IMR-90 (cell line): ENCODE results near the gene LRRC7. TPM values are rescaled to one million over a fixed set of nuclear protein-coding genes. Genes with fewer than 3 reads are reported as not detected.

Source experiments
- ATAC-seq: fragments of 200-7000 bp; cut with Tn5 transposase; 2 replicates; pipeline ENCODE4 v1.9.1; 2020; ENCODE audit warnings: low read depth, mild to moderate bottlenecking, moderate library complexity
- BruUV-seq: library from RNA; stranded (reverse); fragments of 400-500 nt; replicated peaks from 2 replicates; lab custom pipeline; 2021; lab: Mats Ljungman, UMichigan
- CTCF ChIA-PET: fragments of 300-600 bp; formaldehyde crosslinking; extraction: SDS; loops from one replicate; lab custom pipeline; 2021; ENCODE audit warnings: antibody characterized with exemption; lab: Yijun Ruan, JAX
- POLR2A ChIA-PET: fragments of 300-600 bp; sonication (Branson Sonifier 250); formaldehyde crosslinking; loops from one replicate; lab custom pipeline; 2022; ENCODE audit warnings: antibody characterized with exemption; ENCODE audit not compliant: unreplicated experiment; lab: Charles Lee
- DNase-seq: peaks from one replicate; pipeline ENCODE4 v3.0.0; 2013
- H2AFZ ChIP-seq: replicated peaks from 2 replicates; pipeline ENCODE3; 2013; ENCODE audit warnings: low read length, mild to moderate bottlenecking; ENCODE audit not compliant: poor library complexity
- H2AK5ac ChIP-seq: 2 replicates; pipeline ENCODE4 v1.6.1; 2013; ENCODE audit warnings: low read depth, low read length, inconsistent platforms
- H2AK9ac ChIP-seq: replicated peaks from 2 replicates; pipeline ENCODE3; 2013; ENCODE audit warnings: mild to moderate bottlenecking, low read depth, low read length, moderate library complexity; ENCODE audit not compliant: poor library complexity
- H2BK120ac ChIP-seq: 2 replicates; pipeline ENCODE4 v1.6.1; 2013; ENCODE audit warnings: low read depth, low read length, inconsistent platforms
- H2BK15ac ChIP-seq: 3 replicates; pipeline ENCODE4 v1.6.1; 2013; ENCODE audit warnings: low read depth, low read length, inconsistent platforms
- H2BK20ac ChIP-seq: 2 replicates; pipeline ENCODE4 v1.6.1; 2013; ENCODE audit warnings: low read depth, mild to moderate bottlenecking, inconsistent platforms, low read length, moderate library complexity
- H2BK5ac ChIP-seq: 2 replicates; pipeline ENCODE4 v1.6.1; 2013; ENCODE audit warnings: mild to moderate bottlenecking, low read depth, low read length, inconsistent platforms; ENCODE audit not compliant: poor library complexity, severe bottlenecking
- H3K14ac ChIP-seq: replicated peaks from 2 replicates; pipeline ENCODE4 v1.6.1; 2013; ENCODE audit warnings: low read depth, low read length, inconsistent platforms
- H3K18ac ChIP-seq: 2 replicates; pipeline ENCODE4 v1.6.1; 2013; ENCODE audit warnings: low read depth, low read length, control low read depth
- H3K23ac ChIP-seq: 2 replicates; pipeline ENCODE4 v1.6.1; 2013; ENCODE audit warnings: low read depth, low read length, inconsistent platforms
- H3K27ac ChIP-seq: 2 replicates; pipeline ENCODE4 v1.5.1; 2013; ENCODE audit warnings: mild to moderate bottlenecking, control low read depth, low read length; ENCODE audit not compliant: insufficient read depth
- H3K27me3 ChIP-seq: 2 replicates; pipeline ENCODE4 v1.6.1; 2013; ENCODE audit warnings: low read length; ENCODE audit not compliant: control insufficient read depth, insufficient read depth
- H3K36me3 ChIP-seq: 2 replicates; pipeline ENCODE4 v1.6.1; 2013; ENCODE audit warnings: low read length, mixed read lengths; ENCODE audit not compliant: control insufficient read depth, insufficient read depth
- H3K4ac ChIP-seq: 2 replicates; pipeline ENCODE4 v1.6.1; 2013; ENCODE audit warnings: low read depth, low read length, inconsistent platforms
- H3K4me1 ChIP-seq: 2 replicates; pipeline ENCODE4 v1.6.1; 2013; ENCODE audit warnings: low read length, mixed read lengths; ENCODE audit not compliant: control insufficient read depth, insufficient read depth
- H3K4me2 ChIP-seq: 2 replicates; pipeline ENCODE4 v1.6.1; 2013; ENCODE audit warnings: low read depth, mild to moderate bottlenecking, control low read depth, low read length, moderate library complexity
- H3K4me3 ChIP-seq: 2 replicates; pipeline ENCODE4 v1.5.1; 2013; ENCODE audit warnings: low read depth, mild to moderate bottlenecking, control low read depth, low read length, moderate library complexity; ENCODE audit not compliant: insufficient read depth
- H3K56ac ChIP-seq: 2 replicates; pipeline ENCODE4 v1.6.1; 2013; ENCODE audit warnings: low read length, inconsistent platforms; ENCODE audit not compliant: insufficient read depth; ENCODE audit errors: extremely low read depth
- H3K79me1 ChIP-seq, 2 experiments: 2 replicates each; pipeline ENCODE4 v1.6.1; 2013; ENCODE audit warnings: low read length in 2 of 2, inconsistent platforms in 1 of 2, low read depth in 1 of 2
- H3K9ac ChIP-seq: 2 replicates; pipeline ENCODE4 v1.6.1; 2013; ENCODE audit warnings: low read depth, low read length, control low read depth
- H3K9me1 ChIP-seq: 2 replicates; pipeline ENCODE4 v1.6.1; 2013; ENCODE audit warnings: low read length, inconsistent platforms; ENCODE audit not compliant: insufficient read depth
- H3K9me3 ChIP-seq: 2 replicates; pipeline ENCODE4 v1.6.1; 2013; ENCODE audit warnings: low read length; ENCODE audit not compliant: control insufficient read depth, insufficient read depth
- H4K20me1 ChIP-seq: 2 replicates; pipeline ENCODE4 v1.6.1; 2013; ENCODE audit warnings: low read length, inconsistent platforms; ENCODE audit not compliant: insufficient read depth
- H4K5ac ChIP-seq: 2 replicates; pipeline ENCODE4 v1.6.1; 2013; ENCODE audit warnings: mild to moderate bottlenecking, low read depth, low read length, control low read depth
- H4K8ac ChIP-seq, 2 experiments: 2 replicates each; pipeline ENCODE4 v1.6.1; 2013; ENCODE audit warnings: low read depth in 2 of 2, low read length in 2 of 2, control low read depth in 1 of 2, inconsistent platforms in 1 of 2
- H4K91ac ChIP-seq: 2 replicates; pipeline ENCODE4 v1.6.1; 2013; ENCODE audit warnings: low read depth, low read length, inconsistent platforms; ENCODE audit not compliant: insufficient read depth
- BHLHE40 ChIP-seq: fragments of 150-350 bp; IDR thresholded peaks from 2 replicates; pipeline ENCODE4 v1.6.1; 2016; ENCODE audit warnings: mild to moderate bottlenecking, low read depth, low read length
- CEBPB ChIP-seq: IDR thresholded peaks from 2 replicates; pipeline ENCODE4 v1.6.1; 2012; ENCODE audit warnings: low read depth, low read length, improper control_type of control experiment
- CHD1 ChIP-seq: IDR thresholded peaks from 2 replicates; pipeline ENCODE4 v1.6.1; 2012; ENCODE audit warnings: low read depth, low read length, improper control_type of control experiment
- CTCF ChIP-seq: conservative IDR thresholded peaks from 2 replicates; pipeline ENCODE4 v1.5.1; 2012; ENCODE audit warnings: mild to moderate bottlenecking, low read depth, low read length, improper control_type of control experiment
- FOS ChIP-seq: fragments of 150-350 bp; IDR thresholded peaks from 2 replicates; pipeline ENCODE4 v1.6.1; 2016; ENCODE audit warnings: low read depth, low read length
- MAFK ChIP-seq: IDR thresholded peaks from 2 replicates; pipeline ENCODE4 v1.6.1; 2012; ENCODE audit warnings: low read depth, low read length, improper control_type of control experiment
- MAZ ChIP-seq: IDR thresholded peaks from 2 replicates; pipeline ENCODE4 v1.6.1; 2012; ENCODE audit warnings: low read depth, mild to moderate bottlenecking, low read length, improper control_type of control experiment, moderate library complexity, borderline replicate concordance
- MXI1 ChIP-seq: IDR thresholded peaks from 2 replicates; pipeline ENCODE4 v1.6.1; 2012; ENCODE audit warnings: low read depth, mild to moderate bottlenecking, low read length, moderate library complexity, borderline replicate concordance
- NFE2L2 ChIP-seq: fragments of 150-350 bp; IDR thresholded peaks from 2 replicates; pipeline ENCODE4 v1.6.1; 2016; ENCODE audit warnings: low read depth, mild to moderate bottlenecking, low read length
- POLR2A ChIP-seq: IDR thresholded peaks from 2 replicates; pipeline ENCODE4 v1.6.1; 2012; ENCODE audit warnings: mild to moderate bottlenecking, low read depth, low read length
- RAD21 ChIP-seq: IDR thresholded peaks from 2 replicates; pipeline ENCODE4 v1.6.1; 2012; ENCODE audit warnings: low read length, improper control_type of control experiment
- RCOR1 ChIP-seq: IDR thresholded peaks from 2 replicates; pipeline ENCODE4 v1.6.1; 2012; ENCODE audit warnings: mild to moderate bottlenecking, low read length, improper control_type of control experiment; ENCODE audit not compliant: insufficient replicate concordance
- RFX5 ChIP-seq: IDR thresholded peaks from 2 replicates; pipeline ENCODE4 v1.8.0; 2012; ENCODE audit warnings: low read depth, mild to moderate bottlenecking, low read length, moderate library complexity
- SMC3 ChIP-seq: fragments of 150-350 bp; IDR thresholded peaks from 2 replicates; pipeline ENCODE4 v1.6.1; 2016; ENCODE audit warnings: low read depth, mild to moderate bottlenecking, antibody characterized with exemption, low read length, moderate library complexity
- USF2 ChIP-seq: fragments of 150-350 bp; IDR thresholded peaks from 2 replicates; pipeline ENCODE4 v1.6.1; 2017; ENCODE audit warnings: mild to moderate bottlenecking, antibody characterized with exemption, low read length, low read depth
- WGBS, 2 experiments: methylation state at CpG; one replicate each; pipeline versions ENCODE4 v1.1.5 to v1.1.7; 2013; ENCODE audit warnings: missing lambda C conversion rate in 2 of 2; ENCODE audit not compliant: insufficient read length in 1 of 2; ENCODE audit errors: extremely low coverage in 2 of 2; 5-methylcytosine and 5-hydroxymethylcytosine counted together
- dilution Hi-C: fragments of 300-500 bp; cut with HindIII; formaldehyde crosslinking; loops from one replicate; pipeline ENCODE4 v1.14.3; 2018; ENCODE audit warnings: low sequenced_read_pairs; ENCODE audit not compliant: unreplicated experiment
- in situ Hi-C: fragments of 300-500 bp; cut with MboI; formaldehyde crosslinking; loops from 3 replicates; pipeline ENCODE4 v1.14.3; 2019; ENCODE audit warnings: low sequenced_read_pairs, inconsistent platforms, mixed read lengths
- intact Hi-C: fragments of 100-400 bp; cut with micrococcal nuclease; formaldehyde crosslinking; loops from 2 replicates; pipeline ENCODE4 v1.10.0; 2022
- polyA plus RNA-seq, 3 experiments: library from polyadenylated mRNA; depleted of rRNA; stranded (reverse); fragments of >200 nt; gene quantifications; 2 replicates each; pipeline ENCODE4 v1.2.3, GENCODE V29; 2012; ENCODE audit warnings: low replicate concordance in 1 of 3
- total RNA-seq: library from RNA; depleted of rRNA; stranded (reverse); fragments of >200 nt; gene quantifications from 2 replicates; pipeline ENCODE4 v1.2.3, GENCODE V29; 2012
- TF ChIP-seq, protein P1 (sequence below): fragments of 150-350 bp; IDR thresholded peaks from 2 replicates; pipeline ENCODE4 v1.6.1; 2016; ENCODE audit warnings: low read depth, mild to moderate bottlenecking, low read length, moderate library complexity, borderline replicate concordance

Gene LRRC7
- total and polyA plus RNA-seq, 2 of the 4 experiments (the other 2 are of a cell fraction): under 0.01 to 0.02 TPM

DNA sequence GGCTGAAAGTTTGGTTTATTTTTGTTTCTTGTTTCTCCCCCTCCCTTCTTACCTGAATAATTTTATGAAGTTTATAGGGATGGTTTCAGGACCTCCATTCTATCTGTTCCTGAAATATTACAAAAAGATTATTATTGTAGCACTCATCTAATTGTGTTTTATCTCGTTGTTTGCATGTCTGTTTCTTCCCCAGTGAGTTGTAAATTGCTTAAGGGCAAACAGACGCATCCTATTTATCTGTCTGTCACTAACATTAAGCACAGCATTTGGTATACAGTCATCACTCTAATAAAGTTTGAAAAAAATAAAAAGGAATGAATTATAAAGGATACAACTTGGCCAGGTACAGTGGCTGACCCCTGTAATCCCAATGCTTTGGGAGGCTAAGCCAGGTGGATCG, 123.5 kb downstream of the LRRC7 start:
- H3K4ac ChIP-seq: no peak overlapping the region
- no peak for TF ChIP-seq BHLHE40
- no peak for TF ChIP-seq CEBPB
- TF ChIP-seq RFX5: no peak
- TF ChIP-seq CTCF: no peak
- TF ChIP-seq MXI1: no peak
- no peak for TF ChIP-seq MAFK
- no peak for TF ChIP-seq USF2
- no peak for TF ChIP-seq RCOR1
- no peak for TF ChIP-seq RAD21
- TF ChIP-seq, protein P1, sequence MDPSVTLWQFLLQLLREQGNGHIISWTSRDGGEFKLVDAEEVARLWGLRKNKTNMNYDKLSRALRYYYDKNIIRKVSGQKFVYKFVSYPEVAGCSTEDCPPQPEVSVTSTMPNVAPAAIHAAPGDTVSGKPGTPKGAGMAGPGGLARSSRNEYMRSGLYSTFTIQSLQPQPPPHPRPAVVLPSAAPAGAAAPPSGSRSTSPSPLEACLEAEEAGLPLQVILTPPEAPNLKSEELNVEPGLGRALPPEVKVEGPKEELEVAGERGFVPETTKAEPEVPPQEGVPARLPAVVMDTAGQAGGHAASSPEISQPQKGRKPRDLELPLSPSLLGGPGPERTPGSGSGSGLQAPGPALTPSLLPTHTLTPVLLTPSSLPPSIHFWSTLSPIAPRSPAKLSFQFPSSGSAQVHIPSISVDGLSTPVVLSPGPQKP: no peak
- no peak for TF ChIP-seq MAZ
- no peak for TF ChIP-seq SMC3
- no peak for TF ChIP-seq CHD1
- TF ChIP-seq NFE2L2: no peak
- TF ChIP-seq FOS: no peak
- TF ChIP-seq POLR2A: no peak
- no peaks in the 10 kb centered on the region for H4K20me1 ChIP-seq
- no CpG with 5 or more reads among the region's 3 CpGs for WGBS, 2 experiments
- no peak overlapping the region for H3K23ac ChIP-seq
- no peak overlapping the region for H3K18ac ChIP-seq
- H2BK5ac ChIP-seq: no peak overlapping the region
- no peak overlapping the region for H3K56ac ChIP-seq
- no peak overlapping the region for H2BK20ac ChIP-seq
- H3K9me1 ChIP-seq: no peaks in the 10 kb centered on the region
- H3K4me2 ChIP-seq: no peak overlapping the region
- H2AK9ac ChIP-seq: no peak overlapping the region
- H3K4me1 ChIP-seq: no peaks in the 10 kb centered on the region
- no peak overlapping the region for H2AFZ ChIP-seq
- dilution Hi-C loops (no loop called here), intact Hi-C loops (no loop called here), in situ Hi-C loops (no loop called here)
- DNase-seq (no peak), ATAC-seq (no peak)
- ChIA-PET CTCF (no interaction called here), POLR2A (no interaction called here)
- H3K27ac ChIP-seq: no peak overlapping the region
- no peaks in the 10 kb centered on the region for H3K79me1 ChIP-seq
- H3K14ac ChIP-seq: no peak overlapping the region
- H4K5ac ChIP-seq: no peak overlapping the region
- H2BK120ac ChIP-seq: no peak overlapping the region
- H3K9ac ChIP-seq: no peak overlapping the region
- H3K27me3 ChIP-seq: no peaks in the 10 kb centered on the region
- BruUV-seq: no TSS peak
- H2AK5ac ChIP-seq: no peak overlapping the region
- H2BK15ac ChIP-seq: no peak overlapping the region
- no peak overlapping the region for H3K4me3 ChIP-seq
- H4K8ac ChIP-seq: no peak overlapping the region
- no peaks in the 10 kb centered on the region for H3K36me3 ChIP-seq
- H4K91ac ChIP-seq: no peak overlapping the region
- no peaks in the 10 kb centered on the region for H3K9me3 ChIP-seq
